ENCODE results near the gene CFAP221. TPM values are rescaled to one million over a fixed set of nuclear protein-coding genes. Genes with fewer than 3 reads are reported as not detected.

Gene CFAP221
- total RNA-seq, 2 experiments from 2014 or later: not detected

GRCh38 chr2:119671752-119672151 is 127.5 kb downstream of the CFAP221 start:
- no peaks in the 10 kb centered on the region for H3K36me3 ChIP-seq (ENCODE audit: insufficient read depth, low read length)
- no peak overlapping the region for H3K27ac ChIP-seq (ENCODE audit: low read depth in 1 of 2, low read length in 2 of 2)
- Mint-ChIP-seq H3K4me1 (ENCODE audit: low read depth) (peaks cover 6% of the 10 kb centered on the region), H3K36me3 (ENCODE audit: low read depth) (no peaks in the 10 kb centered on the region), H3K9me3 (no peaks in the 10 kb centered on the region), H3K4me3 (no peak overlapping the region), H3K27ac (no peak overlapping the region), H3K27me3 (no peaks in the 10 kb centered on the region)
- CTCF ChIA-PET: no interaction called here
- TF ChIP-seq, protein P1, sequence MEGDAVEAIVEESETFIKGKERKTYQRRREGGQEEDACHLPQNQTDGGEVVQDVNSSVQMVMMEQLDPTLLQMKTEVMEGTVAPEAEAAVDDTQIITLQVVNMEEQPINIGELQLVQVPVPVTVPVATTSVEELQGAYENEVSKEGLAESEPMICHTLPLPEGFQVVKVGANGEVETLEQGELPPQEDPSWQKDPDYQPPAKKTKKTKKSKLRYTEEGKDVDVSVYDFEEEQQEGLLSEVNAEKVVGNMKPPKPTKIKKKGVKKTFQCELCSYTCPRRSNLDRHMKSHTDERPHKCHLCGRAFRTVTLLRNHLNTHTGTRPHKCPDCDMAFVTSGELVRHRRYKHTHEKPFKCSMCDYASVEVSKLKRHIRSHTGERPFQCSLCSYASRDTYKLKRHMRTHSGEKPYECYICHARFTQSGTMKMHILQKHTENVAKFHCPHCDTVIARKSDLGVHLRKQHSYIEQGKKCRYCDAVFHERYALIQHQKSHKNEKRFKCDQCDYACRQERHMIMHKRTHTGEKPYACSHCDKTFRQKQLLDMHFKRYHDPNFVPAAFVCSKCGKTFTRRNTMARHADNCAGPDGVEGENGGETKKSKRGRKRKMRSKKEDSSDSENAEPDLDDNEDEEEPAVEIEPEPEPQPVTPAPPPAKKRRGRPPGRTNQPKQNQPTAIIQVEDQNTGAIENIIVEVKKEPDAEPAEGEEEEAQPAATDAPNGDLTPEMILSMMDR (IDR thresholded peaks at IDR 0.05): no peak
- no peaks in the 10 kb centered on the region for H3K9me3 ChIP-seq (ENCODE audit: control insufficient read depth in 1 of 2, insufficient read depth in 1 of 2, low read length in 2 of 2)
- no peak overlapping the region for H3K4me3 ChIP-seq (ENCODE audit: low read length)
- intact Hi-C loops (cut with DNase I, micrococcal nuclease): loop anchor here (10.0 kb wide), 2 partner anchors 1657 to 1857 kb away; partner anchors contain the start of genes DDX18 (in 2 of the 2) and CCDC93 (in 1 of the 2)
- no peaks in the 10 kb centered on the region for H3K27me3 ChIP-seq (ENCODE audit: control insufficient read depth in 1 of 2, insufficient read depth in 2 of 2, low read length in 2 of 2)
- POLR2A ChIA-PET: no interaction called here
- DNase-seq: no peak
- ATAC-seq (ENCODE audit: poor library complexity): no peak
- H3K4me1 ChIP-seq (ENCODE audit: insufficient read depth, low read length): no peaks in the 10 kb centered on the region

- Histone ChIP-seq H3K4me3 (ENCODE audit: low read length) (no peak overlapping the region), H3K27ac (ENCODE audit: low read depth in 1 of 2, low read length in 2 of 2) (no peak overlapping the region), H3K9me3 (ENCODE audit: control insufficient read depth in 1 of 2, insufficient read depth in 1 of 2, low read length in 2 of 2) (no peaks in the 10 kb centered on the region), H3K36me3 (ENCODE audit: insufficient read depth, low read length) (no peaks in the 10 kb centered on the region), H3K27me3 (ENCODE audit: control insufficient read depth in 1 of 2, insufficient read depth in 2 of 2, low read length in 2 of 2) (no peaks in the 10 kb centered on the region), H3K4me1 (ENCODE audit: insufficient read depth, low read length) (no peaks in the 10 kb centered on the region)
- TF ChIP-seq, protein P1 (IDR thresholded peaks at IDR 0.05): no peak
- H3K36me3 Mint-ChIP-seq (ENCODE audit: low read depth): no peaks in the 10 kb centered on the region
- POLR2A ChIA-PET: no interaction called here
- H3K27me3 Mint-ChIP-seq: no peaks in the 10 kb centered on the region
- intact Hi-C loops (cut with DNase I, micrococcal nuclease): loop anchor here (10.0 kb wide), 2 partner anchors 1658 to 1858 kb away; partner anchors contain the start of genes DDX18 (in 2 of the 2) and CCDC93 (in 1 of the 2)
- H3K4me1 Mint-ChIP-seq (ENCODE audit: low read depth): peaks cover 6% of the 10 kb centered on the region
- no peak overlapping the region for H3K27ac Mint-ChIP-seq
- H3K4me3 Mint-ChIP-seq: no peak overlapping the region
- H3K9me3 Mint-ChIP-seq: no peaks in the 10 kb centered on the region
- ATAC-seq (ENCODE audit: poor library complexity) (no peak), DNase-seq (no peak)
- CTCF ChIA-PET: no interaction called here
Measured at GRCh38 chr2:119672161-119672862, 128.1 kb downstream of the CFAP221 start.

GRCh38 chr2:119673796-119674195 is 129.5 kb downstream of the CFAP221 start:
- TF ChIP-seq, protein P1 (IDR thresholded peaks at IDR 0.05): no peak
- no peak overlapping the region for H3K4me3 Mint-ChIP-seq
- POLR2A ChIA-PET: interaction anchor here (0.6 kb wide), 1 partner anchor 280 kb away, joined by 3 read pairs; no protein-coding TSS in a partner anchor
- H3K4me1 Mint-ChIP-seq (ENCODE audit: low read depth): peaks cover 13% of the 10 kb centered on the region
- H3K27me3 ChIP-seq (ENCODE audit: control insufficient read depth in 1 of 2, insufficient read depth in 2 of 2, low read length in 2 of 2): no peaks in the 10 kb centered on the region
- CTCF ChIA-PET: no interaction called here
- no peak overlapping the region for H3K4me3 ChIP-seq (ENCODE audit: low read length)
- H3K36me3 Mint-ChIP-seq (ENCODE audit: low read depth): peaks cover 11% of the 10 kb centered on the region
- H3K9me3 Mint-ChIP-seq: no peaks in the 10 kb centered on the region
- no peaks in the 10 kb centered on the region for H3K9me3 ChIP-seq (ENCODE audit: control insufficient read depth in 1 of 2, insufficient read depth in 1 of 2, low read length in 2 of 2)
- ATAC-seq (ENCODE audit: poor library complexity): no peak
- peaks cover 10% of the 10 kb centered on the region for H3K4me1 ChIP-seq (ENCODE audit: insufficient read depth, low read length)
- no peaks in the 10 kb centered on the region for H3K36me3 ChIP-seq (ENCODE audit: insufficient read depth, low read length)
- H3K27ac Mint-ChIP-seq: no peak overlapping the region
- intact Hi-C loops (cut with DNase I, micrococcal nuclease): loop anchor here (10.0 kb wide), 2 partner anchors 1659 to 1859 kb away; partner anchors contain the start of genes DDX18 (in 2 of the 2) and CCDC93 (in 1 of the 2)
- DNase-seq: no peak
- no peak overlapping the region for H3K27ac ChIP-seq (ENCODE audit: low read depth in 1 of 2, low read length in 2 of 2)
- H3K27me3 Mint-ChIP-seq: no peaks in the 10 kb centered on the region

Measured in CD4-positive, alpha-beta T cell (primary cell).